BE2C (cell line): Measurements from ENCODE around the gene NEGR1.

Experiments used
- DNase-seq: peaks from one replicate; pipeline ENCODE4 v3.0.0-alpha.2; 2020
- H3K27me3 ChIP-seq: fragments of 250-450 bp; sonication (Bioruptor Pico); 2 replicates; pipeline ENCODE4 v1.5.1; 2020; ENCODE audit warnings: mild to moderate bottlenecking
- H3K36me3 ChIP-seq: fragments of 250-450 bp; sonication (Bioruptor Pico); 2 replicates; pipeline ENCODE4 v1.5.1; 2020; ENCODE audit warnings: mild to moderate bottlenecking
- H3K4me1 ChIP-seq: fragments of 250-450 bp; sonication (Bioruptor Pico); 2 replicates; pipeline ENCODE4 v1.5.1; 2020
- H3K4me3 ChIP-seq: 2 replicates; pipeline ENCODE4 v1.5.1; 2011; ENCODE audit warnings: low read depth, low read length
- H3K9me3 ChIP-seq: fragments of 250-450 bp; sonication (Bioruptor Pico); 2 replicates; pipeline ENCODE4 v1.5.1; 2020
- CTCF ChIP-seq: IDR thresholded peaks from 2 replicates; pipeline ENCODE4 v1.5.1; 2012; ENCODE audit warnings: mild to moderate bottlenecking, low read depth, low read length

The NEGR1 gene

GRCh38 chr1:71930511-71930910 is 351.8 kb downstream of the NEGR1 start:
- Histone ChIP-seq H3K9me3 (no peaks in the 10 kb centered on the region), H3K36me3 (no peaks in the 10 kb centered on the region), H3K27me3 (no peaks in the 10 kb centered on the region), H3K4me1 (no peaks in the 10 kb centered on the region), H3K4me3 (no peak overlapping the region)
- TF ChIP-seq CTCF, result no peak
- no peak for DNase-seq

GRCh38 chr1:71921935-71922559 is 360.3 kb downstream of the NEGR1 start:
- no peak for DNase-seq
- no peaks in the 10 kb centered on the region for H3K36me3 ChIP-seq

GRCh38 chr1:71921204-71921603 is 361.1 kb downstream of the NEGR1 start:
- Histone ChIP-seq H3K9me3 (no peaks in the 10 kb centered on the region), H3K4me1 (no peaks in the 10 kb centered on the region), H3K4me3 (no peak overlapping the region), H3K36me3 (no peaks in the 10 kb centered on the region), H3K27me3 (no peaks in the 10 kb centered on the region)
- no peak for TF ChIP-seq CTCF
- DNase-seq, result no peak

More at GRCh38 chr1:71921935-71922559, 360.3 kb downstream of the NEGR1 start:
- no peaks in the 10 kb centered on the region for H3K27me3 ChIP-seq
- no peaks in the 10 kb centered on the region for H3K9me3 ChIP-seq
- TF ChIP-seq CTCF, result peak; percentile 27; the same call in 1 of the 2 replicates
- H3K4me3 ChIP-seq, result no peak overlapping the region
- no peaks in the 10 kb centered on the region for H3K4me1 ChIP-seq

- H3K4me1 ChIP-seq, result no peaks in the 10 kb centered on the region
- no peak overlapping the region for H3K4me3 ChIP-seq
- H3K9me3 ChIP-seq, result no peaks in the 10 kb centered on the region
- DNase-seq, result no peak
- no peaks in the 10 kb centered on the region for H3K27me3 ChIP-seq
- no peak for TF ChIP-seq CTCF
- no peaks in the 10 kb centered on the region for H3K36me3 ChIP-seq
Observed at GRCh38 chr1:71920556-71920955, 361.8 kb downstream of the NEGR1 start.

GRCh38 chr1:71919811-71920509 is 362.4 kb downstream of the NEGR1 start:
- no peaks in the 10 kb centered on the region for H3K9me3 ChIP-seq
- no peaks in the 10 kb centered on the region for H3K4me1 ChIP-seq
- no peaks in the 10 kb centered on the region for H3K36me3 ChIP-seq
- DNase-seq, result no peak
- no peaks in the 10 kb centered on the region for H3K27me3 ChIP-seq
- no peak overlapping the region for H3K4me3 ChIP-seq
- TF ChIP-seq CTCF, result no peak

- no peak for DNase-seq
- Histone ChIP-seq H3K4me3 (no peak overlapping the region), H3K4me1 (no peaks in the 10 kb centered on the region), H3K9me3 (no peaks in the 10 kb centered on the region), H3K27me3 (no peaks in the 10 kb centered on the region), H3K36me3 (no peaks in the 10 kb centered on the region)
- no peak for TF ChIP-seq CTCF
Observed at GRCh38 chr1:71918630-71919029, 363.7 kb downstream of the NEGR1 start.
